Activated CD8-positive, alpha-beta memory T cell treated with anti-CD3 and anti-CD28 coated beads for 24 hours (primary cell): Measurements from ENCODE around the gene PKHD1.

Experiments used
- DNase-seq: peaks from one replicate; pipeline ENCODE4 v3.0.0-alpha.2; 2020

The PKHD1 gene

GRCh38 chr6:51842804-51843378 lies 244.5 kb downstream of the PKHD1 start:
- no peak for DNase-seq

GRCh38 chr6:51842061-51842803 lies 245.2 kb downstream of the PKHD1 start:
- no peak for DNase-seq

GRCh38 chr6:51841626-51842025 lies 245.8 kb downstream of the PKHD1 start:
- no peak for DNase-seq

GRCh38 chr6:51839726-51840374 lies 247.6 kb downstream of the PKHD1 start:
- no peak for DNase-seq

- no peak for DNase-seq
Observed at GRCh38 chr6:51830666-51831065, 256.7 kb downstream of the PKHD1 start.

GRCh38 chr6:51827580-51827979 lies 259.8 kb downstream of the PKHD1 start:
- no peak for DNase-seq

GRCh38 chr6:51824940-51825339 lies 262.5 kb downstream of the PKHD1 start:
- no peak for DNase-seq

GRCh38 chr6:51820555-51820954 lies 266.9 kb downstream of the PKHD1 start:
- DNase-seq = no peak

- no peak for DNase-seq
Observed at GRCh38 chr6:51818520-51819022, 268.8 kb downstream of the PKHD1 start.

GRCh38 chr6:51817832-51818231 lies 269.6 kb downstream of the PKHD1 start:
- DNase-seq = no peak

- DNase-seq = no peak
Observed at GRCh38 chr6:51814418-51814817, 273.0 kb downstream of the PKHD1 start.

GRCh38 chr6:51813904-51814303 lies 273.5 kb downstream of the PKHD1 start:
- DNase-seq = no peak

- DNase-seq = no peak
Observed at GRCh38 chr6:51812231-51812630, 275.2 kb downstream of the PKHD1 start.

GRCh38 chr6:51805517-51805916 lies 281.9 kb downstream of the PKHD1 start:
- DNase-seq = no peak

- DNase-seq = no peak
Observed at GRCh38 chr6:51800603-51801002, 286.8 kb downstream of the PKHD1 start.

- no peak for DNase-seq
Observed at GRCh38 chr6:51793393-51793792, 294.0 kb downstream of the PKHD1 start.

GRCh38 chr6:51792273-51793030 lies 295.0 kb downstream of the PKHD1 start:
- no peak for DNase-seq

- DNase-seq = no peak
Observed at GRCh38 chr6:51790946-51791345, 296.5 kb downstream of the PKHD1 start.

GRCh38 chr6:51788121-51788520 lies 299.3 kb downstream of the PKHD1 start:
- no peak for DNase-seq

GRCh38 chr6:51778666-51779065 lies 308.7 kb downstream of the PKHD1 start:
- no peak for DNase-seq

- no peak for DNase-seq
Observed at GRCh38 chr6:51777618-51778017, 309.8 kb downstream of the PKHD1 start.

GRCh38 chr6:51775942-51776860 lies 311.2 kb downstream of the PKHD1 start:
- DNase-seq = no peak
